Measurements from ENCODE around the gene CHRNG. TPM values are rescaled to one million over a fixed set of nuclear protein-coding genes. Genes with fewer than 3 reads are reported as not detected.
A peak's percentile ranks its signal among the peaks of the same experiment; 100 is the strongest.
"Not testable (repeated sequence)": the region's sequence is repeated elsewhere in the genome, so short reads cannot be mapped to it uniquely, and the experiment has no call there.

CHRNG gene
- total and polyA plus RNA-seq, 8 donors, result not detected

GRCh38 chr2:232528746-232529460 lies 10.6 kb upstream of the CHRNG start:
- peaks cover 0 to 10% (median 6%) of the 10 kb centered on the region in 3 donors for H3K4me1 ChIP-seq
- FAIRE-seq (no peak), ATAC-seq (no peak), DNase-seq (peak in 2 of 6 donors; percentile 28 to 48)
- no peak overlapping the region for H3K4me3 ChIP-seq
- 69 to 79% methylated on average over 11 of the region's 11 CpGs for WGBS, 2 donors
- no peak for TF ChIP-seq CTCF (IDR thresholded peaks at IDR 0.05)
- H3K27me3 ChIP-seq, result peaks cover 0 to 2% (median 0%) of the 10 kb centered on the region in 4 donors
- intact Hi-C loops (cut with DNase I), result no loop called here
- H3K9me3 ChIP-seq, result no peaks in the 10 kb centered on the region
- no peaks in the 10 kb centered on the region for H3K36me3 ChIP-seq
- H3K27ac ChIP-seq, result no peak overlapping the region

DNA sequence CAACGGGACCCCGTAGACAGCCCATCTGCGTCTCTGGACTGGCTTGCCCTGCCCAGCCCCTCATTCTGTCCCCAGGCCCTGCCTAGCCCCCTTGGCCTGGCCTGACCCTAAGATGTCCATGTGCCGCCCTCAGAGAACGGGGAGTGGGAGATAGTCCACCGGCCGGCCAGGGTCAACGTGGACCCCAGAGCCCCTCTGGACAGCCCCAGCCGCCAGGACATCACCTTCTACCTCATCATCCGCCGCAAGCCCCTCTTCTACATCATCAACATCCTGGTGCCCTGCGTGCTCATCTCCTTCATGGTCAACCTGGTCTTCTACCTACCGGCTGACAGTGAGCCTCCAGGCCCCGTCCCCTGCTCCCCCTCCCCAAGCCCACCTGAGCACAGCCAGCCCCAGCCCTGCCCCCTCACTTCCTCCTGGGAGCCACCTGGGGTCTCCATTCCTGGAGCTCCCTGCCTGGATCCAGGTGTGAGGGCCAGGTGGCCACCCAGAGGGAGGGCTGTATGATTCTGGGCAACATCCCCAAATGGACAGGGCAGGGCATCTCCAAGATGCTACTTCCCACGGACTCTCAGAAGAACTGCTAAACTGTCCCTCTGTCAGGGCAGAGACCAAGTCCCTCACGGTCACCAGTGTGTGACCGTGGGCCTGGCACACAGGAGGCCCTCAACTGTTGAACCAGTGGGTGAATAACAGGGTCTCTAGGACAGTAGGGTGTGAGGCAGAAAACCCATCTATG lies 9.5 kb upstream of the CHRNG start:
- WGBS, 2 donors, result 76 to 89% methylated on average over 17 of the region's 17 CpGs
- H3K27me3 ChIP-seq, result no peaks in the 10 kb centered on the region
- H3K27ac ChIP-seq, result no peak overlapping the region
- H3K36me3 ChIP-seq, result no peaks in the 10 kb centered on the region
- H3K4me3 ChIP-seq, result no peak overlapping the region
- no peak for TF ChIP-seq CTCF (IDR thresholded peaks at IDR 0.05)
- peaks cover 0 to 7% (median 3%) of the 10 kb centered on the region in 3 donors for H3K4me1 ChIP-seq
- FAIRE-seq (no peak), ATAC-seq (no peak), DNase-seq (peak in 2 of 6 donors; percentile 42 to 48)
- no peaks in the 10 kb centered on the region for H3K9me3 ChIP-seq
- intact Hi-C loops (cut with DNase I), result no loop called here

GRCh38 chr2:232530626-232531260 lies 8.7 kb upstream of the CHRNG start:
- no peaks in the 10 kb centered on the region for H3K36me3 ChIP-seq
- H3K9me3 ChIP-seq, result no peaks in the 10 kb centered on the region
- no peak overlapping the region for H3K27ac ChIP-seq
- 51 to 52% methylated on average over 9 of the region's 9 CpGs for WGBS, 2 donors
- DNase-seq (peak in 2 of 6 donors; percentile 28 to 38), ATAC-seq (no peak), FAIRE-seq (no peak)
- TF ChIP-seq CTCF (IDR thresholded peaks at IDR 0.05), result no peak
- H3K27me3 ChIP-seq, result no peaks in the 10 kb centered on the region
- no peak overlapping the region for H3K4me3 ChIP-seq
- intact Hi-C loops (cut with DNase I), result no loop called here
- H3K4me1 ChIP-seq, result no peaks in the 10 kb centered on the region

- no peaks in the 10 kb centered on the region for H3K4me1 ChIP-seq
- H3K27ac ChIP-seq, result no peak overlapping the region
- intact Hi-C loops (cut with DNase I), result no loop called here
- H3K27me3 ChIP-seq, result no peaks in the 10 kb centered on the region
- WGBS, 2 donors, result 38 to 41% methylated on average over 9 of the region's 9 CpGs
- H3K36me3 ChIP-seq, result no peaks in the 10 kb centered on the region
- FAIRE-seq (no peak), DNase-seq (peak in 2 of 6 donors; percentile 19 to 31), ATAC-seq (no peak)
- TF ChIP-seq CTCF (IDR thresholded peaks at IDR 0.05), result no peak
- no peak overlapping the region for H3K4me3 ChIP-seq
- no peaks in the 10 kb centered on the region for H3K9me3 ChIP-seq
These were observed 7.1 kb upstream of the CHRNG start for GRCh38 chr2:232532419-232532818.

DNA sequence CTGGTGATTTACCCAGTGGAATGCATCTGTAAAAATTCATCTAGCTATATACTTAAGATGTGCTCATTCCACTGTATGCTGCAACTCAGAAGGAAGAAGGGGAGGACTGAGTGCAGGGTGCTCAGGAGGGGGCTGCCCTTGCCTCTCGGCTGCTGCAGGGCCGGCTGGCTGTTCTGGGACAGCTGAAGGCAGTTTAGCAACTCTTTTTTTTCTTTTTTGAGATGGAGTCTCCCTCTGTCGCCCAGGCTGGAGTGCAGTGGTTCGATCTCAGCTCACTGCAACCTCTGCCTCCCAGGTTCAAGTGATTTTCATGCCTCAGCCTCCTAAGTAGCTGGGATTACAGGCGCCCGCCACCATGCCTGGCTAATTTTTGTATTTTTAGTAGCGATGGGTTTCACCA lies 6.7 kb upstream of the CHRNG start:
- peak in 2 of 6 donors; percentile 11 to 25 for DNase-seq
- H3K4me3 ChIP-seq; intact Hi-C loops (cut with DNase I); H3K4me1 ChIP-seq; FAIRE-seq; H3K36me3 ChIP-seq; ATAC-seq; H3K9me3 ChIP-seq; H3K27ac ChIP-seq; H3K27me3 ChIP-seq: not testable (repeated sequence)
- WGBS, 2 donors, result 78 to 87% methylated on average over 7 of the region's 7 CpGs

Measured in pancreas (tissue), 10 donors.